Gastrocnemius medialis (tissue), 4 donors: ENCODE results near the gene LBHD2. TPM values are rescaled to one million over a fixed set of nuclear protein-coding genes. Genes with fewer than 3 reads are reported as not detected.

Experiments
- ATAC-seq, 2 donors: fragments of 150-250 bp; one replicate each; pipeline ENCODE4 v1.9.1; 2016
- DNase-seq, 2 donors: peaks; one replicate each; pipeline ENCODE4 v3.0.0-alpha.2; 2019
- H3K27ac ChIP-seq, 4 donors: fragments of 200-600 bp; sonication (generic); 1 replicate in 1 of 4; 2 replicates in 3 of 4; pipeline ENCODE4 v1.5.1; 2016 to 2018; ENCODE audit warnings: mild to moderate bottlenecking in 2 of 4, moderate library complexity in 1 of 4
- H3K27me3 ChIP-seq, 3 donors: fragments of 200-600 bp; sonication (generic) in 2 of 3; 1 replicate in 1 of 3; 2 replicates in 2 of 3; pipeline versions ENCODE4 v1.5.1 to v1.6.0; 2016 to 2019; ENCODE audit warnings: mild to moderate bottlenecking in 1 of 3, moderate library complexity in 1 of 3
- H3K36me3 ChIP-seq, 2 donors: fragments of 200-600 bp; sonication (generic) in 1 of 2; one replicate each; pipeline ENCODE4 v1.5.1; 2017 to 2018
- H3K4me1 ChIP-seq, 2 donors: fragments of 200-600 bp; sonication (generic) in 1 of 2; one replicate each; pipeline ENCODE4 v1.5.1; 2016 to 2017; ENCODE audit warnings: mild to moderate bottlenecking in 2 of 2
- H3K4me3 ChIP-seq, 4 donors: fragments of 200-600 bp; sonication (generic) in 3 of 4; 1 replicate in 1 of 4; 2 replicates in 3 of 4; pipeline ENCODE4 v1.5.1; 2016 to 2019; ENCODE audit warnings: mild to moderate bottlenecking in 2 of 4
- H3K9me3 ChIP-seq, 3 donors: fragments of 200-600 bp; sonication (generic) in 2 of 3; 1 replicate in 1 of 3; 2 replicates in 2 of 3; pipeline ENCODE4 v1.5.1; 2016 to 2019
- CTCF ChIP-seq, 5 experiments: fragments of 450-650 bp in 3 of 5; fragments of 200-600 bp in 2 of 5; sonication (generic) in 2 of 5; IDR thresholded peaks in 4 of 5; conservative IDR thresholded peaks in 1 of 5; 1 replicate in 4 of 5; 2 replicates in 1 of 5; pipeline ENCODE4 v1.5.1; 2016 to 2019; ENCODE audit warnings: antibody characterized with exemption in 5 of 5, mild to moderate bottlenecking in 3 of 5, moderate library complexity in 3 of 5
- POLR2A ChIP-seq, 2 donors: fragments of 450-650 bp; IDR thresholded peaks; one replicate each; pipeline ENCODE4 v1.6.1; 2017; ENCODE audit warnings: antibody characterized with exemption in 2 of 2, mild to moderate bottlenecking in 2 of 2, moderate library complexity in 2 of 2
- in situ Hi-C, 4 donors: fragments of 200-750 bp; cut with MboI; loops; one replicate each; pipeline versions ENCODE4 v1.15.0 to v1.8.0; 2017; ENCODE audit warnings: low sequenced_read_pairs in 4 of 4
- intact Hi-C: fragments of 100-400 bp; cut with DNase I; formaldehyde crosslinking; loops from one replicate; pipeline ENCODE4 v1.15.1; 2023; ENCODE audit warnings: low total_unique reads
- total RNA-seq, 4 donors: library from RNA; depleted of rRNA; stranded (reverse); fragments of >200 nt; gene quantifications; one replicate each; pipeline versions ENCODE4 v1.1.0 to v1.2.3, GENCODE V29; 2016

Gene LBHD2
- total RNA-seq, 4 donors from 2014 or later: not detected

- Histone ChIP-seq H3K27me3 (no peaks in the 10 kb centered on the region), H3K4me3 (no peak overlapping the region), H3K4me1 (peaks cover 17 to 29% of the 10 kb centered on the region in 2 donors), H3K9me3 (no peaks in the 10 kb centered on the region), H3K36me3 (peaks cover 0 to 34% of the 10 kb centered on the region in 2 donors), H3K27ac (no peak overlapping the region)
- ATAC-seq (no peak), DNase-seq (no peak)
- TF ChIP-seq CTCF (IDR thresholded peaks at IDR 0.05 in 4 of 5, conservative IDR thresholded peaks at IDR 0.05 in 1 of 5): no peak
- no peak for TF ChIP-seq POLR2A (IDR thresholded peaks at IDR 0.05)
- in situ Hi-C loops: no loop called here
- intact Hi-C loops: no loop called here
Observed at GRCh38 chr14:103131580-103131979, 47.6 kb downstream of the LBHD2 start.

- no peak overlapping the region for H3K27ac ChIP-seq
- no peaks in the 10 kb centered on the region for H3K27me3 ChIP-seq
- no peak for ATAC-seq
- no peak for TF ChIP-seq CTCF (IDR thresholded peaks at IDR 0.05 in 4 of 5, conservative IDR thresholded peaks at IDR 0.05 in 1 of 5)
- TF ChIP-seq POLR2A (IDR thresholded peaks at IDR 0.05): no peak
- in situ Hi-C loops (no loop called here), intact Hi-C loops (no loop called here)
- no peak overlapping the region for H3K4me3 ChIP-seq
- peaks cover 12 to 23% of the 10 kb centered on the region in 2 donors for H3K4me1 ChIP-seq
- DNase-seq: no peak
- H3K9me3 ChIP-seq: no peaks in the 10 kb centered on the region
- H3K36me3 ChIP-seq: peaks cover 0 to 34% of the 10 kb centered on the region in 2 donors
Observed at GRCh38 chr14:103132381-103133209, 48.6 kb downstream of the LBHD2 start.

- Histone ChIP-seq H3K4me3 (no peak overlapping the region), H3K4me1 (peaks cover 5 to 14% of the 10 kb centered on the region in 2 donors), H3K27me3 (no peaks in the 10 kb centered on the region), H3K27ac (no peak overlapping the region), H3K36me3 (peaks cover 0 to 34% of the 10 kb centered on the region in 2 donors), H3K9me3 (no peaks in the 10 kb centered on the region)
- ATAC-seq (no peak), DNase-seq (no peak)
- in situ Hi-C loops: no loop called here
- intact Hi-C loops: no loop called here
- TF ChIP-seq CTCF (IDR thresholded peaks at IDR 0.05 in 4 of 5, conservative IDR thresholded peaks at IDR 0.05 in 1 of 5): no peak
- TF ChIP-seq POLR2A (IDR thresholded peaks at IDR 0.05): no peak
Observed at GRCh38 chr14:103133210-103134140, 49.5 kb downstream of the LBHD2 start.

GRCh38 chr14:103134405-103134804 lies 50.4 kb downstream of the LBHD2 start:
- in situ Hi-C loops: no loop called here
- Histone ChIP-seq H3K4me3 (no peak overlapping the region), H3K4me1 (peaks cover 2 to 7% of the 10 kb centered on the region in 2 donors), H3K36me3 (peaks cover 0 to 34% of the 10 kb centered on the region in 2 donors), H3K9me3 (no peaks in the 10 kb centered on the region), H3K27me3 (no peaks in the 10 kb centered on the region), H3K27ac (no peak overlapping the region)
- ATAC-seq (no peak), DNase-seq (no peak)
- TF ChIP-seq CTCF (IDR thresholded peaks at IDR 0.05 in 4 of 5, conservative IDR thresholded peaks at IDR 0.05 in 1 of 5) (no peak), POLR2A (IDR thresholded peaks at IDR 0.05) (no peak)
- intact Hi-C loops: no loop called here
